ENCODE data around the gene CRAT.
"Not testable (repeated sequence)": the region's sequence is repeated elsewhere in the genome, so short reads cannot be mapped to it uniquely, and the experiment has no call there.

The CRAT gene

GRCh38 chr9:129131300-129132145, 20.9 kb upstream of the CRAT start:
- no peak for DNase-seq (ENCODE audit: low read depth)
- H3K4me3 ChIP-seq (ENCODE audit: low read depth, low read length) = no peak overlapping the region
- in situ Hi-C loops (cut with HindIII; ENCODE audit: low sequenced_read_pairs) = loop anchor here (5.0 kb wide), 2 partner anchors 501 to 596 kb away; no protein-coding TSS in a partner anchor
- peak; percentile 98 for TF ChIP-seq CTCF (IDR thresholded peaks at IDR 0.05; ENCODE audit: low read depth, low read length, missing control alignments)

GRCh38 chr9:129130791-129131190, 20.2 kb upstream of the CRAT start:
- no peak for TF ChIP-seq CTCF (IDR thresholded peaks at IDR 0.05; ENCODE audit: low read depth, low read length, missing control alignments)
- H3K4me3 ChIP-seq (ENCODE audit: low read depth, low read length) = no peak overlapping the region
- in situ Hi-C loops (cut with HindIII; ENCODE audit: low sequenced_read_pairs) = loop anchor here (5.0 kb wide), 2 partner anchors 502 to 597 kb away; no protein-coding TSS in a partner anchor
- no peak for DNase-seq (ENCODE audit: low read depth)

GRCh38 chr9:129130271-129130670, 19.7 kb upstream of the CRAT start:
- DNase-seq (ENCODE audit: low read depth); H3K4me3 ChIP-seq (ENCODE audit: low read depth, low read length): not testable (repeated sequence)
- in situ Hi-C loops (cut with HindIII; ENCODE audit: low sequenced_read_pairs) = loop anchor here (5.0 kb wide), 2 partner anchors 502 to 597 kb away; no protein-coding TSS in a partner anchor

GRCh38 chr9:129128689-129129088, 18.1 kb upstream of the CRAT start:
- no peak for DNase-seq (ENCODE audit: low read depth)
- no peak overlapping the region for H3K4me3 ChIP-seq (ENCODE audit: low read depth, low read length)
- TF ChIP-seq CTCF (IDR thresholded peaks at IDR 0.05; ENCODE audit: low read depth, low read length, missing control alignments) = no peak
- in situ Hi-C loops (cut with HindIII; ENCODE audit: low sequenced_read_pairs) = no loop called here

- in situ Hi-C loops (cut with HindIII; ENCODE audit: low sequenced_read_pairs) = no loop called here
- no peak for DNase-seq (ENCODE audit: low read depth)
- TF ChIP-seq CTCF (IDR thresholded peaks at IDR 0.05; ENCODE audit: low read depth, low read length, missing control alignments) = no peak
- H3K4me3 ChIP-seq (ENCODE audit: low read depth, low read length) = no peak overlapping the region
Observed at GRCh38 chr9:129126749-129127618, 16.4 kb upstream of the CRAT start.

GRCh38 chr9:129125478-129125877, 14.9 kb upstream of the CRAT start:
- TF ChIP-seq CTCF (IDR thresholded peaks at IDR 0.05; ENCODE audit: low read depth, low read length, missing control alignments) = no peak
- peak; percentile 93 for DNase-seq (ENCODE audit: low read depth)
- H3K4me3 ChIP-seq (ENCODE audit: low read depth, low read length) = no peak overlapping the region
- in situ Hi-C loops (cut with HindIII; ENCODE audit: low sequenced_read_pairs) = no loop called here
